CD4-positive, alpha-beta memory T cell (primary cell): ENCODE data around the gene NPBWR2. TPM values are rescaled to one million over a fixed set of nuclear protein-coding genes. Genes with fewer than 3 reads are reported as not detected.

Source experiments
- CTCF ChIA-PET: fragments of 350-600 bp; sonication (Branson Sonifier 250); formaldehyde crosslinking; loops from one replicate; lab custom pipeline; 2021; ENCODE audit warnings: inconsistent platforms; ENCODE audit not compliant: partially characterized antibody; lab: Charles Lee
- POLR2A ChIA-PET: fragments of 350-600 bp; sonication (Branson Sonifier 250); formaldehyde crosslinking; loops from one replicate; lab custom pipeline; 2021; ENCODE audit not compliant: partially characterized antibody; lab: Charles Lee
- DNase-seq, 5 donors: peaks; one replicate each; pipeline versions ENCODE4 v3.0.0 to v3.0.0-alpha.2; 2020 to 2022; ENCODE audit warnings: mixed read lengths in 1 of 5
- H3K27ac ChIP-seq: one replicate; pipeline ENCODE4 v1.7.0; 2013; ENCODE audit warnings: low read depth, low read length
- H3K27me3 ChIP-seq: 2 replicates; pipeline ENCODE4 v1.7.0; 2013; ENCODE audit warnings: mild to moderate bottlenecking, low read length, moderate library complexity; ENCODE audit not compliant: insufficient read depth
- H3K36me3 ChIP-seq: 2 replicates; pipeline ENCODE4 v1.7.0; 2013; ENCODE audit warnings: mild to moderate bottlenecking, low read length, moderate library complexity; ENCODE audit not compliant: insufficient read depth
- H3K4me1 ChIP-seq: 2 replicates; pipeline ENCODE4 v1.7.0; 2013; ENCODE audit warnings: mild to moderate bottlenecking, low read length, moderate library complexity; ENCODE audit not compliant: insufficient read depth
- H3K4me3 ChIP-seq, 2 donors: one replicate each; pipeline ENCODE4 v1.7.0; 2013; ENCODE audit warnings: low read length in 2 of 2, mild to moderate bottlenecking in 1 of 2
- H3K9me3 ChIP-seq, 2 donors: one replicate each; pipeline ENCODE4 v1.7.0; 2013; ENCODE audit warnings: low read length in 2 of 2, control low read depth in 1 of 2; ENCODE audit not compliant: control insufficient read depth in 1 of 2
- H3K27ac Mint-ChIP-seq, 7 donors: one replicate each; pipeline ENCODE4 v1.8.0; 2020 to 2021; ENCODE audit warnings: mixed read lengths in 7 of 7, mild to moderate bottlenecking in 6 of 7, inconsistent platforms in 3 of 7, moderate library complexity in 3 of 7
- H3K27me3 Mint-ChIP-seq, 2 donors: one replicate each; pipeline ENCODE4 v1.8.0; 2020 to 2021; ENCODE audit warnings: mixed read lengths in 2 of 2
- H3K36me3 Mint-ChIP-seq, 2 donors: one replicate each; pipeline ENCODE4 v1.8.0; 2020 to 2021; ENCODE audit warnings: mixed read lengths in 2 of 2, inconsistent platforms in 1 of 2, mild to moderate bottlenecking in 1 of 2
- H3K4me1 Mint-ChIP-seq, 4 donors: one replicate each; pipeline ENCODE4 v1.8.0; 2020 to 2021; ENCODE audit warnings: mixed read lengths in 4 of 4, mild to moderate bottlenecking in 1 of 4
- H3K4me3 Mint-ChIP-seq, 8 donors: one replicate each; pipeline ENCODE4 v1.8.0; 2020 to 2021; ENCODE audit warnings: mixed read lengths in 8 of 8, mild to moderate bottlenecking in 7 of 8, moderate library complexity in 6 of 8, inconsistent platforms in 3 of 8
- H3K9me3 Mint-ChIP-seq, 8 donors: one replicate each; pipeline ENCODE4 v1.8.0; 2020 to 2021; ENCODE audit warnings: mixed read lengths in 8 of 8, mild to moderate bottlenecking in 5 of 8, inconsistent platforms in 3 of 8, moderate library complexity in 1 of 8
- intact Hi-C: fragments of 100-400 bp; cut with micrococcal nuclease; formaldehyde crosslinking; loops from one replicate; pipeline ENCODE4 v1.15.1; 2023
- polyA plus RNA-seq, 2 donors: library from polyadenylated mRNA; unstranded; fragments of 300-500 nt; fragmentation: Illumina TruSeq; gene quantifications; one replicate each; pipeline ENCODE4 v1.2.3, GENCODE V29; 2021
- total RNA-seq, 2 experiments: library from RNA; stranded (reverse); gene quantifications; one replicate each; pipeline ENCODE4 v1.2.3, GENCODE V29; 2021

NPBWR2 gene
- total and polyA plus RNA-seq, 4 experiments from 2014 or later, result not detected

- Histone ChIP-seq H3K4me3 (peak overlapping the region in 1 of 2 donors; percentile 29), H3K36me3 (no peaks in the 10 kb centered on the region), H3K4me1 (peaks cover 26% of the 10 kb centered on the region), H3K27me3 (no peaks in the 10 kb centered on the region), H3K9me3 (no peaks in the 10 kb centered on the region), H3K27ac (no peak overlapping the region)
- intact Hi-C loops, result loop anchor here (1.0 kb wide), 2 partner anchors 37 to 44 kb away; no protein-coding TSS in a partner anchor
- Mint-ChIP-seq H3K27ac (peak overlapping the region in 2 of 7 donors; percentile 35 to 89), H3K4me1 (peaks cover 11 to 46% (median 27%) of the 10 kb centered on the region in 4 donors), H3K4me3 (peak overlapping the region; percentile 68 to 81 (median 76)), H3K27me3 (no peaks in the 10 kb centered on the region), H3K36me3 (peaks cover 0 to 5% of the 10 kb centered on the region in 2 donors), H3K9me3 (peaks cover 0 to 11% (median 0%) of the 10 kb centered on the region in 8 donors)
- CTCF ChIA-PET, result interaction anchor here (1.1 to 5.2 kb wide), 7 partner anchors 10 to 102 kb away, joined by 3 to 73 read pairs (median 6); partner anchors contain the start of gene PRPF6
- peak in 1 of 5 donors; percentile 26 for DNase-seq
- POLR2A ChIA-PET, result interaction anchor here (0.5 to 1.9 kb wide), 8 partner anchors 14 to 192 kb away, joined by 3 to 13 read pairs (median 4); partner anchors contain the start of gene PRPF6
Observed at GRCh38 chr20:64082820-64083377, 24.5 kb downstream of the NPBWR2 start.

GRCh38 chr20:64082126-64082731 is 25.1 kb downstream of the NPBWR2 start:
- Mint-ChIP-seq H3K27ac (peak overlapping the region in 5 of 7 donors; percentile 17 to 89 (median 25)), H3K9me3 (peaks cover 0 to 8% (median 0%) of the 10 kb centered on the region in 8 donors), H3K36me3 (peaks cover 0 to 8% of the 10 kb centered on the region in 2 donors), H3K27me3 (no peaks in the 10 kb centered on the region), H3K4me1 (peaks cover 11 to 53% (median 29%) of the 10 kb centered on the region in 4 donors), H3K4me3 (peak overlapping the region in 7 of 8 donors; percentile 48 to 86 (median 66))
- Histone ChIP-seq H3K4me1 (peaks cover 30% of the 10 kb centered on the region), H3K36me3 (no peaks in the 10 kb centered on the region), H3K4me3 (no peak overlapping the region), H3K27me3 (no peaks in the 10 kb centered on the region), H3K9me3 (no peaks in the 10 kb centered on the region), H3K27ac (no peak overlapping the region)
- POLR2A ChIA-PET, result interaction anchor here (0.5 to 1.7 kb wide), 3 partner anchors 65 to 193 kb away, joined by 3 read pairs; no protein-coding TSS in a partner anchor
- DNase-seq, result no peak
- intact Hi-C loops, result no loop called here
- CTCF ChIA-PET, result interaction anchor here (0.8 to 5.2 kb wide), 6 partner anchors 13 to 102 kb away, joined by 3 to 73 read pairs (median 5); partner anchors contain the start of gene SAMD10

- no peaks in the 10 kb centered on the region for H3K36me3 ChIP-seq
- Mint-ChIP-seq H3K4me3 (peak overlapping the region; percentile 46 to 86 (median 62)), H3K9me3 (peaks cover 0 to 5% (median 0%) of the 10 kb centered on the region in 8 donors), H3K4me1 (peaks cover 11 to 56% (median 31%) of the 10 kb centered on the region in 4 donors), H3K27ac (peak overlapping the region in 5 of 7 donors; percentile 17 to 89 (median 65)), H3K36me3 (peaks cover 0 to 8% of the 10 kb centered on the region in 2 donors), H3K27me3 (no peaks in the 10 kb centered on the region)
- CTCF ChIA-PET, result interaction anchor here (0.5 to 5.2 kb wide), 5 partner anchors 12 to 41 kb away, joined by 3 to 73 read pairs (median 3); no protein-coding TSS in a partner anchor
- DNase-seq, result no peak
- H3K4me3 ChIP-seq, result no peak overlapping the region
- POLR2A ChIA-PET, result no interaction called here
- H3K9me3 ChIP-seq, result no peaks in the 10 kb centered on the region
- no peak overlapping the region for H3K27ac ChIP-seq
- H3K4me1 ChIP-seq, result peaks cover 37% of the 10 kb centered on the region
- H3K27me3 ChIP-seq, result no peaks in the 10 kb centered on the region
- intact Hi-C loops, result no loop called here
Observed at GRCh38 chr20:64081624-64081964, 25.8 kb downstream of the NPBWR2 start.

GRCh38 chr20:64080813-64081623 is 26.3 kb downstream of the NPBWR2 start:
- intact Hi-C loops, result no loop called here
- Mint-ChIP-seq H3K4me3 (peak overlapping the region; percentile 76 to 86 (median 81)), H3K9me3 (peaks cover 0 to under 1% (median 0%) of the 10 kb centered on the region in 8 donors), H3K27me3 (no peaks in the 10 kb centered on the region), H3K27ac (peak overlapping the region; percentile 82 to 94 (median 89)), H3K36me3 (peaks cover 0 to 10% of the 10 kb centered on the region in 2 donors), H3K4me1 (peaks cover 11 to 56% (median 34%) of the 10 kb centered on the region in 4 donors)
- Histone ChIP-seq H3K4me1 (peaks cover 42% of the 10 kb centered on the region), H3K27ac (peak overlapping the region; percentile 63), H3K4me3 (no peak overlapping the region), H3K27me3 (no peaks in the 10 kb centered on the region), H3K9me3 (no peaks in the 10 kb centered on the region), H3K36me3 (peaks cover 5% of the 10 kb centered on the region)
- CTCF ChIA-PET, result interaction anchor here (0.5 to 5.2 kb wide), 5 partner anchors 20 to 41 kb away, joined by 3 to 73 read pairs (median 6); no protein-coding TSS in a partner anchor
- POLR2A ChIA-PET, result interaction anchor here (3.3 kb wide), 1 partner anchor 344 kb away, joined by 22 read pairs; the partner anchor contains the start of gene LIME1
- no peak for DNase-seq

GRCh38 chr20:64080013-64080812 is 27.2 kb downstream of the NPBWR2 start, which contains the start of gene OPRL1:
TSS of gene OPRL1 (plus strand) at chr20:64080082. CDS start at chr20:64092721, 12,639 bp downstream.
- Mint-ChIP-seq H3K4me3 (peak within 1 kb of the TSS; percentile 86 to 95 (median 90)), H3K27me3 (no peaks in the 10 kb centered on the region), H3K4me1 (peaks cover 11 to 62% (median 37%) of the 10 kb centered on the region in 4 donors), H3K36me3 (peaks cover 0 to 15% of the 10 kb centered on the region in 2 donors), H3K27ac (peak within 1 kb of the TSS; percentile 83 to 94 (median 92)), H3K9me3 (no peaks in the 10 kb centered on the region)
- peaks cover 9% of the 10 kb centered on the region for H3K36me3 ChIP-seq
- peak within 1 kb of the TSS; percentile 74 for H3K27ac ChIP-seq
- no peaks in the 10 kb centered on the region for H3K9me3 ChIP-seq
- no peaks in the 10 kb centered on the region for H3K27me3 ChIP-seq
- DNase-seq, result peak; percentile 50 to 86 (median 57)
- intact Hi-C loops, result no loop called here
- H3K4me1 ChIP-seq, result peaks cover 48% of the 10 kb centered on the region
- peak within 1 kb of the TSS; percentile 73 to 97 for H3K4me3 ChIP-seq
- ChIA-PET CTCF (interaction anchor here (1.0 to 5.2 kb wide), 6 partner anchors 18 to 176 kb away, joined by 3 to 73 read pairs (median 5); no protein-coding TSS in a partner anchor), POLR2A (interaction anchor here (0.9 to 3.5 kb wide), 14 partner anchors 10 to 1076 kb away, joined by 3 to 29 read pairs (median 6); partner anchors contain the start of genes LIME1, PCMTD2, PPDPF and TCEA2)
